ENCODE results near the gene SPIN3.

DNA sequence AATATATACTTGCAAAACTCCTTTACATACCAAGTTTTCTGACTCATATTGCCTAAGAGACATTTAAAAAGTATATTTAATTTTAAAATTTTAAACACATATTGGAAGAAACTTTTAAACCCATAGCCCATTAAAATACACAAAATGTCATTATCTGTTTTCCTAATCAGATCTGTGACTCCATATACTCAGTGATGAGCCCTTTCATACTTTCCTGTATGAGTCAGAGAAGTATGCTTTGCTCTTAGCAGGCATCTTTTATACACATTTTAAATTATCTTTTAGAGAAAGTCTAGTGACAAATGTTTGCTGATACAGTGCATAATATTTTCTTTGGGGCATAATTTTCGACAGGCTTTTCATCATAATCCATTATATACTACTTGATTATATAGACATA lies 26.4 kb downstream of the SPIN3 start:
- TF ChIP-seq, protein P1, sequence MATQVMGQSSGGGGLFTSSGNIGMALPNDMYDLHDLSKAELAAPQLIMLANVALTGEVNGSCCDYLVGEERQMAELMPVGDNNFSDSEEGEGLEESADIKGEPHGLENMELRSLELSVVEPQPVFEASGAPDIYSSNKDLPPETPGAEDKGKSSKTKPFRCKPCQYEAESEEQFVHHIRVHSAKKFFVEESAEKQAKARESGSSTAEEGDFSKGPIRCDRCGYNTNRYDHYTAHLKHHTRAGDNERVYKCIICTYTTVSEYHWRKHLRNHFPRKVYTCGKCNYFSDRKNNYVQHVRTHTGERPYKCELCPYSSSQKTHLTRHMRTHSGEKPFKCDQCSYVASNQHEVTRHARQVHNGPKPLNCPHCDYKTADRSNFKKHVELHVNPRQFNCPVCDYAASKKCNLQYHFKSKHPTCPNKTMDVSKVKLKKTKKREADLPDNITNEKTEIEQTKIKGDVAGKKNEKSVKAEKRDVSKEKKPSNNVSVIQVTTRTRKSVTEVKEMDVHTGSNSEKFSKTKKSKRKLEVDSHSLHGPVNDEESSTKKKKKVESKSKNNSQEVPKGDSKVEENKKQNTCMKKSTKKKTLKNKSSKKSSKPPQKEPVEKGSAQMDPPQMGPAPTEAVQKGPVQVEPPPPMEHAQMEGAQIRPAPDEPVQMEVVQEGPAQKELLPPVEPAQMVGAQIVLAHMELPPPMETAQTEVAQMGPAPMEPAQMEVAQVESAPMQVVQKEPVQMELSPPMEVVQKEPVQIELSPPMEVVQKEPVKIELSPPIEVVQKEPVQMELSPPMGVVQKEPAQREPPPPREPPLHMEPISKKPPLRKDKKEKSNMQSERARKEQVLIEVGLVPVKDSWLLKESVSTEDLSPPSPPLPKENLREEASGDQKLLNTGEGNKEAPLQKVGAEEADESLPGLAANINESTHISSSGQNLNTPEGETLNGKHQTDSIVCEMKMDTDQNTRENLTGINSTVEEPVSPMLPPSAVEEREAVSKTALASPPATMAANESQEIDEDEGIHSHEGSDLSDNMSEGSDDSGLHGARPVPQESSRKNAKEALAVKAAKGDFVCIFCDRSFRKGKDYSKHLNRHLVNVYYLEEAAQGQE (IDR thresholded peaks at IDR 0.05; ENCODE audit: low read depth, low read length) = no peak
- TF ChIP-seq SIX5 (IDR thresholded peaks at IDR 0.05; ENCODE audit: low read depth, low read length, severe bottlenecking) (no peak), HDGF (IDR thresholded peaks at IDR 0.05) (no peak), POLR2AphosphoS5 (IDR thresholded peaks at IDR 0.05; ENCODE audit: low read length) (no peak), SIN3A (IDR thresholded peaks at IDR 0.05; ENCODE audit: low read depth, low read length) (no peak), RCOR1 (conservative IDR thresholded peaks at IDR 0.05; ENCODE audit: low read depth, low read length) (no peak), ZBTB11 (CRISPR knock-in tag; IDR thresholded peaks at IDR 0.05) (no peak), RBBP5 (conservative IDR thresholded peaks at IDR 0.05) (no peak), NFYA (IDR thresholded peaks at IDR 0.05; ENCODE audit: borderline replicate concordance, low read depth, low read length) (no peak)
- TF ChIP-seq, protein P2, sequence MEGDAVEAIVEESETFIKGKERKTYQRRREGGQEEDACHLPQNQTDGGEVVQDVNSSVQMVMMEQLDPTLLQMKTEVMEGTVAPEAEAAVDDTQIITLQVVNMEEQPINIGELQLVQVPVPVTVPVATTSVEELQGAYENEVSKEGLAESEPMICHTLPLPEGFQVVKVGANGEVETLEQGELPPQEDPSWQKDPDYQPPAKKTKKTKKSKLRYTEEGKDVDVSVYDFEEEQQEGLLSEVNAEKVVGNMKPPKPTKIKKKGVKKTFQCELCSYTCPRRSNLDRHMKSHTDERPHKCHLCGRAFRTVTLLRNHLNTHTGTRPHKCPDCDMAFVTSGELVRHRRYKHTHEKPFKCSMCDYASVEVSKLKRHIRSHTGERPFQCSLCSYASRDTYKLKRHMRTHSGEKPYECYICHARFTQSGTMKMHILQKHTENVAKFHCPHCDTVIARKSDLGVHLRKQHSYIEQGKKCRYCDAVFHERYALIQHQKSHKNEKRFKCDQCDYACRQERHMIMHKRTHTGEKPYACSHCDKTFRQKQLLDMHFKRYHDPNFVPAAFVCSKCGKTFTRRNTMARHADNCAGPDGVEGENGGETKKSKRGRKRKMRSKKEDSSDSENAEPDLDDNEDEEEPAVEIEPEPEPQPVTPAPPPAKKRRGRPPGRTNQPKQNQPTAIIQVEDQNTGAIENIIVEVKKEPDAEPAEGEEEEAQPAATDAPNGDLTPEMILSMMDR (IDR thresholded peaks at IDR 0.05 in 2 of 3, conservative IDR thresholded peaks at IDR 0.05 in 1 of 3; ENCODE audit: control insufficient read depth in 2 of 3, extremely low read depth in 1 of 3, insufficient read depth in 1 of 3, low read depth in 3 of 3, low read length in 3 of 3) = no peak

Measured in GM12878 (cell line).